GM18909 (cell line): Measurements from ENCODE around the gene BORCS8.
"Not testable (repeated sequence)": the region's sequence is repeated elsewhere in the genome, so short reads cannot be mapped to it uniquely, and the experiment has no call there.

Experiments
- ATAC-seq: cut with Tn5 transposase; IDR thresholded peaks from one replicate; pipeline ENCODE4 v1.9.1; 2021; ENCODE audit warnings: mild to moderate bottlenecking; ENCODE audit not compliant: unreplicated experiment, poor library complexity

BORCS8 gene

DNA sequence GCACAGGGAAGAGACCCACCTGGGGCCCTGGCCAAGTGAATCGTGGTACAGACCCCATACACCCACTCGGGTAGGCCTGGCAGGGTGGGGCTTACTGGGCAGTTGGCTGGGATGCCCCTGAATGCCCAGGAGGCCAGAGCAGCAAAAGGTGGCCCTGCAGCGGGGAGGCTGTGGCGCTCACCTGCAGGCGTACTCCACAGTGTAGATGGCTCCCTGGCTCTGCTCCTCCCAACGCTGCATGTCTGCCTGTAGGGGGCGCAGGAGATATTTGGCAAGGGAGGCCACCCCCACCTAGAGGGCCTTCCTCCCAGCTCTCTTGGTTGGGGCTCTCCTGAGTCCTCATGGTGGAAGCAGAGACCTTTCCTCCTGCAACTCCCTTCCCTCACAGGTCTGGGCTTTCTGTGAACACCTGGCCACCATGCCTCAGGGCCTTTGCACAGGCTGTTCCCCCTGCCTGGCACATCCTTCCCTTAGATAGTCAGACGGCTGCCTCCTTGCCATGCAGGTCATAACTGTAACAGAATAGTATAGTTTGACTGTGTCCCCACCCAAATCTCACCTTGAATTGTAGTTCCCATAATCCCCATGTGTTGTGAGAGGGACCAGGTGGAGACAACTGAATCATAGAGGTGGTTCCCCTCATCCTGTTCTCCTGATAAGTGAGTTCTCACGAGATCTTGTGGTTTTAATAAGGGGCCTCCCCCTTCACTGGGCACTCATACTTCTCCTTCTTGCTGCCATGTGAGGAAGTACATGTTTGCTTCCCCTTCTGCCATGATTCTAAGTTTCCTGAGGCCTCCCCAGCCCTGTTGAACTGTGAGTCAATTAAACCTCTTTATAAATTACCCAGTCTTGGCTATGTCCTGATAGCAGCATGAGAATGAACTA, 5.9 kb downstream of the BORCS8 start:
- ATAC-seq: no peak

DNA sequence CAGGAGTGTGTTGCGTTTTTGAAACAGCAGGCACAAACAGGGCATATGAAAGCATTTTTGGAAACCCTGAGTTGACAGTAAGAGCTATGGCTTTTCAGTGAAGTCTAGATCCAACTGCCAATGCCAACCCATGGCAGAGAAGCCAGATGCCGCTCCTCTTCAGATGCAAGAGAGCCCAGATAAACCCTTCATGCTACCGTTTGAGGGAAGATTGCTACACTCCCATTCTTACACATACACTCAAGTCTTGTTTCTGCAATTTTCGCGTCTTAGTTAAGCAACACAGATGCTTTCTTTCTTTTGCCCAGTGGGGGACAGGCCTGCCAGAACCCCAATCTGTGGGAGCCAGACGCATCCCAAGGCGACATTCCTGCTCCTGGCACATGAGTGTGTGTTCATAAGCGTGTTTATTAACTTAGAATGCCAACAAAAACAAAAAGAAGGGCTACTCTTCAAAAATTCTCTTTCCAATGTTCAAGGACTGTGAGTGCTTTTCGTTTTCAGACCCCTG, 10.4 kb downstream of the BORCS8 start:
- ATAC-seq: no peak

DNA sequence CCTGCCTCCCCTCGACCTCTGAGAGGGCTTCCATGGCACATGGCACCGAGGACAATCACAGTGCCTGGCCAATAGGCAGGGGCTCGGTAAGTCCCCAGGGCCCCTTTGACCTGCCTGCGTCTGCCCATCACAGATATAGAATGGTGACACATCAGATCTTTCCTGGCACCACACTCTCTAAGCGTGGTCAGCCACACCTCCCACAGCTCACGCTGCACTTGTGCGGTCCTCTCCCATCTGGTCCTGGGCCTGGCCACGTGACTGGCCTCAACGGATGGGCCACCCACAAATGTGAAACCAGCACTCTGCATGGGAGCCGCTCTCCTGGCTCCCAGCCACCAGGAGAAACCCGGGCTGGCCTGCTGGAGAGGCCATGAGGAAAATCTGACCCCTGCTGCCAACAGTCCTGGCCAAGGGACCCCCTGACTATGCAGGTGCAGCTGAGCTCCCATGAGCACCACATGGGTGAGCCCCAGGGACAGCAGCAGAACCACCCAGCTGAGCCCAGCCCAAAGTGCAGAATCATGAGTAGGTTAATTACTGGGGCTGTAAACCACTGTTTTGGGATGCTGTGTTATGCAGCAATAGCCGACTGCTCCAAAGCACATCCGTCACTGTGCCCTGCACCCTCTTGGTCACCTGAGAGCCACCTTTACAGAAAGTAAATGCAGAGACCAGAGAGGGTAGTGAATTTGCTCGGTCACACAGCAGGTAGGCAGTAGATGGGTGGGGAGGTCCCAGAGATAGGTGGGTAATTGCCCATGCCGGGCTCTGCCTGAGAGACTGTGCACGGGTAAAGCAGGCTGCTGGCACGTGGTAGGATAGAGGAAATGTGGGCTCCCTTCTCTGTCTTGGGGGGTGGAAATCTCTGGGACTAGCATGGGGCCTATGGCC, 12.2 kb downstream of the BORCS8 start:
- ATAC-seq: no peak

DNA sequence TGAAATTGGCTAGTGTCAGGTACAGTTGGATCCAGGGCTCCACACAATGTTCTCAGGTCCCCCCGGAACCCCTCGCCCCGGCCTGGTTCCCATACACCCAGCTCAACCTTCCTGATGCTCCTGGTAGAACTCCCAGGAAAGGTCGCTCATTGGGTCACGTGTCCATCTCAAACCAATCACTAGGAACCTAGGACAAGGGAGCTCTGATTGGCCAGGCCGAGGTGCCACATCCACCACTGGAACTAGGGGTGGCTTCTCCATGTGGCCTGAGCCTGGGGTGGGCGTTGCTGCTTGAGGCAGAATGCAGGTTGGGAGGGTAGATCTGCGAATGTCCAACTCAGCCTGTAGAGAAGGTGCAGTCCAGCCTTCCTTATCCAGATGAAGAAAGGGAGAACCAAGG, 15.0 kb downstream of the BORCS8 start:
- no peak for ATAC-seq

DNA sequence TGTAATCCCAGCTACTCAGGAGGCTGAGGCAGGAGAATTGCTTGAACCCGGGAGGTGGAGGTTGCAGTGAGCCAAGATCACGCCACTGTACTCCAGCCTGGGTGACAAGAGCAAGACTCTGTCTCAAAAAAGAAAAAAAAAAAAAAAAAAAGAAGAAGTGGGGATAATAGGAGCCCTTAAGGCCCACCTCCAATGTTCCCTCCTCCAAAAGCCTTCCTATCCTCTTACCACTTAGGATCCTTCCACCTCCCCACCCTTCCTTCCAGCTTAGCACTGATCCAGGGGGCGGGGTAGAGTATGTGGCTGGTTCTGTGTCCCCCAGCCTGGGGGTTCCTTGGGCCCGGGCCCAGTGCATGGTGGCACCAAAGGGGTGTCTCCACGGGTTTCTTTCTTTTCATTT, 18.7 kb downstream of the BORCS8 start:
- not testable (repeated sequence) for ATAC-seq

DNA sequence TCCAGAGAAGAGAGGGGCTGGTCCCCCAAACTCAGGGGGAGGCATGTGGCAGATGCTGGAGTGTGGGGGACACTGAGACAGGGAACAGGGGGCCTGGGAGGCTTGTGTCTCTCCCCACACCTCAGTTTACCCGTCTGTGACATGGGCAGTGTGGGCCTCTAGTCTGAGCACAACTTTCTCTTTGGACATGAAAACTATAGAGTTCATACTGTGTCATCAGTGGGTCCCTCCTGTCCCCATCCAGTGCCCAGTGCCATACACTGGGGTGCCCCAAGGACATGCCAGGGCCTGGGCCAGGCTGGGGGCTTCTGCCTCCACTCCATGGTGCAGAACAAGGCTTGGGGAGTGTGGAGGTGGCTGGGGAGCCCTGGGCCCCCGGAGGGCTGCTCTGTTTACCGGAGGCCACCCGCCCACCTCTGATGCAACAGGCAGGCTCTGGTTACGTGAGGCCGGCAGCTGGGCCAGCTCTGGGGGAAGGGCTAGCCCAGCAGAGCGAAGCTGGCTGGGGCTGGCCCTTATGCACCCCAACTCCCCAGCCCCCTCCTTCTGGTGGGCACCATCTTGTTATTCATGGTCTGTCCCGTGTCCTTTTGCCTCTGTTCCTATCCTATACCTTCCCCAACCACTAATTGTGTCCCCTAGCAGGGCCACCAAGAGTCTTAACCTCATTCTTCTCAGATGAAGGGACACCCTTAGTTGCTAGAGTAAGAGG, 20.0 kb downstream of the BORCS8 start:
- no peak for ATAC-seq

DNA sequence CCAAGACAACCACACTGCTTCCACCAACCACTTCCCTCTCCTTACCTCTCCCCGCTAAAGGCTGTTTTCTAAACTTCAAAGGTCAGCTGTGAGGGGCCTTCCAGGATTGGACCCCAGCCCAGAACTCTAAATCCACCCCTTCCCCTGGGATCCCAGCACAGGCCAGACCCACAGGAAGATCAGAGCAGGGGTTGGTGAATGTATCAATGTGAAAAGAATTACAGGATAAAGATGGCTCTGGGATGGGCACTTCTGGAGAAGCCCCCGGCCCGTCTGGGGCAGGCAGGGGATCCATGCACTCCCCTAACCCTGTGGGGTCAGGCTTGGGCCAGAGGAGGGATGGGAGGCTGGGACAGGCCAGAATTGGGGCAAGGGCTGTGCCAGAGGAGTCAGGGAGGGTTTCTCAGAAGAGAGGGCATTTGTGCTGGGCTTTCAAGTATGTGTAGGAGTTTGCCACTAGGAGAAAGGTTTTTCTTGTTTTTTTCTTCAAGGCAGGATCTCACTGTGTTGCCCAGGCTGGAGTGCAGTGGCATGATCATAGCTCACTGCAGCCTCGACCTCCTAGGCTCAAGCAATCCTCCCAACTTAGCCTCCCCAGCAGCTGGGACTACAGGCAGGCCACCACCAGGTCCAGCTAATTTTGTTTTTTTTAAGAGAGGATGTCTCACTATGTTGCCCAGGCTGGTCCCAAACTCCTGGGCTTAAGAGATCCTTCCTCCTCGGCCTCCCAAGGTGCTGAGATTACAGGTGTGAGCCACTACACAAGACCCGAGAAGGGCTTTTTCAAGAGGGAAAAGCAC, 20.9 kb downstream of the BORCS8 start:
- no peak for ATAC-seq

DNA sequence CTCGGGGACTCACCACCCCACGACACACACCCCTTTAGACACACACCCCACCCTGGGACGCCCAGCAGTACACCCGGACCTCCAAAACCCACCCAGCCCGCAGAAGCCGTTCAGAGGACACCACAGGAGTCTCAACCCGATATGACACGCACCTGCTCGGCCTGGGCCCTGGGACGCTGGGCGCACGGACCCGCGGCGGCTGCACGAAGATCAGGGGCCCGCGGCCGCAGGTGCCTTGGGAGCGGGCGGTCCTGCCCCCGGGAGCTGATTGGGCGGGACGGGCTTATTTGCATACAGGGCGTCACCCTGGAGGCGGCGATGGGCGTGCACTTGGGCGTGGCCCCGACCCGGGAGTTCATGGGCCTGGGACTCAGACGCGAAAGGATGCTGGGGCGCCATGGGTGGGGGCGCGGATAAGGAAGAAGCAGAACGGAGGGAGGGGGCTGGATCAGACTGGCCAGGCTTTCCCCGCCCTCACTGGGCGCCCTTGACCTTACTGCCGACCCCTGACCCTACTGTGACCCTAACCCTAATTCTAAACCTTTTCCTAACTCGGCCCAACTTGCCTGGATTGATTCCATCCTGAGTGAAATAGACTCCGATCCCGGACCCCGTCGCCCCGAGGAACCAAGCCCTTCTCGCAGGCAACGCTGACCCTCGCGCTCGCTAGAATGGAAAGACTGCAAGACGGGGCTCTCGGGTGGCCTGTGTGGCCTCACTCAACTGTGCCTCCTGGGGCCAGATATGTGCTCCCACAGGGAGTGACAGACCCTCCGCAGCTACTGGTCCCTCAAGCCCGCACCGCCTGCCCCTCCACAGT, 21.7 kb downstream of the BORCS8 start, which contains the start of gene MEF2B:
Gene MEF2B (minus strand): TSS at position 211 of the 820 bp plus-strand sequence. CDS start 19,528 bp downstream, outside the sequence.
- peak; percentile 88 for ATAC-seq

DNA sequence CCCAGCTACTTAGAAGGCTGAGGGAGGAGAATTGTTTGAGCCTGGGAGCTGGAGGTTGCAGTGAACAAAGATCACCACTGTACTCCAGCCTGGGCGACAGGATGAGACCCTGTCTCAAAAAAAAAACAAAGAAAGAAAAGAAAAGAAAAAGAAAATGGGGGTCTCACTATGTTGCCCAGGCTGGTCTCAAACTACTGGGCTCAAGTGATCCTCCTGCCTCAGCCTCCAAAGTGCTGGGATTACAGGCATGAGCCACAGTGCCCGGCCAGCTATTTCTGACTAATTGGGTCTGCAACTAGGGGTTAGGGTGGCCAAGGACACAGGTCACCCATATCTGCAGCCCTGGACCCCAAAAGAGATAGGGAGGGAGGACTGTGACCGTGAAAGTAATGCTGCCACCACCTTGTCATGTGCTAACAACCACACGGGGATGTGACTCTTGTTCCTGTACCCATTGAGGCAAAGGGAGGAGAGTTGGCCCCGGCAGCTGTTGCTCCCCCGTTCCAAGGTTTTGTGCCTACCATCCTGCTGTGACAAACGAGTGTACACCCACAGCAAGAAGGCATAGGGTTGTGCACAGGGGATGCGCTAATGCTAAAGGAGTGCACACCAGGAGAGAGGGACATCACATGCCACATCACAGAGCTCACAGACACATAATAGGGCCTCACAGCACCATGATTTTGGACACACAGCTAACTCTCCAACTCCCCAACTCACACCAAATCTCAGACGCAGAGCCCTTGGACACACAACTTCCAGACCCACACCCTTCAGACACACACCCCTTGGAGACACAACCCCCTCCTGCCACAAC, 22.5 kb downstream of the BORCS8 start:
- ATAC-seq: peak; percentile 4

DNA sequence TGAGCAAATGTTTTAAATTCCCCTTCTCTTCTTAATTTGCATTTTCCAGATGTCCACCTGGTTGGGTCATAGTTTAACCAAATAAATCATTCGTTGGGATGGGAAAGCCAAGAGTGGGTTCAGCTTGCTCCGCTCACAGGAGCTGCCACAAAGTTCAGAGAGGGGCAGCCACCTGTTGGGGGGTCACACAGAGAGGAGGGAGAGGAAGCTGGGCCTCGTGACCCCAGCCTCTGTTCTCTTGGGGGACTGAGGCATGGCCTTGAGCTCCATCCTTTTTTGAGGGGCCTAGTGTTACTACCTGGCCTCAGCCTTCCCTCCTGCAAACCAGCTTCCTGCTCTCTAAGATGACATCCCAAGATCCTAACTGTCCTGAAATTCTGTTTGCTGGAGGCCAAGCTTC, 24.3 kb downstream of the BORCS8 start:
- no peak for ATAC-seq

DNA sequence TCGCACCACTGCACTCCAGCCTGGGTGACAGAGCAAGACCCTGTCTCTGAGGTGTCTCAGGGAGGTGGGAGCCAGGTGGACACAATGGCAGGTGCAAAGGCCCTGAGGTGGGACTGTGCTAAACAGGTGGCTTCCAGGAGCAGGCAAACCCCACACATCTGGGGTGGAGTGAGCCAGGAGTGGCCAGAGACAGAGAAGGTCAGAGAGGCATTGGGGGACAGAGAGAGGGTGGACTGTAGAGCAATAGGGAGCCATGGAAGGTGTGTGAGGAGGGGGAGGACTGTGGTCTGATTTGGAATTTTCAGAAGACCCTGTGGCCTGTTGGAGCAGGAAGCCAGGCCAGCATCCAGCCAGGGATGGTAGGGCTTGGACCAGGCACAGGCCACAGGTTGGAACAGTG, 26.6 kb downstream of the BORCS8 start:
- ATAC-seq: no peak

DNA sequence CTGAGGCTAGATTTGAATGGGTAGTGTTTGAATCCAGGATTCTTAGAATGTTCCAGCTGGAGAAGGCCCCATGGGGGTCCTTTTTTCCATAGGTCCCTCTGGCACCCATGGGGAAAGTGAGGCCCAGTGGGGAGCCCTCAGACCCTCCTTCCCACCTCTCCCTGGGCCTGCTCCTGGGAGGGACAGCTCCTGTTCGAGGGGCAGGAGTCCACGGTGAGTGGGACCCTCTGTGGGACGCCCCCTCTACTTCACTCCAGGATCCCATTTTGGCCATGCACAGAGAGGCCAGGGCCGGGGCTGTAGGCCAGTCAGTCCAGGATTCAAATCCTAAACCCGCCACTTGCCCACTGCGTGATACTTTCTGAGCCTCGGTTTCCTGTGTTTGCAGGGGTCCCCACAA, 29.5 kb downstream of the BORCS8 start:
- ATAC-seq: no peak

DNA sequence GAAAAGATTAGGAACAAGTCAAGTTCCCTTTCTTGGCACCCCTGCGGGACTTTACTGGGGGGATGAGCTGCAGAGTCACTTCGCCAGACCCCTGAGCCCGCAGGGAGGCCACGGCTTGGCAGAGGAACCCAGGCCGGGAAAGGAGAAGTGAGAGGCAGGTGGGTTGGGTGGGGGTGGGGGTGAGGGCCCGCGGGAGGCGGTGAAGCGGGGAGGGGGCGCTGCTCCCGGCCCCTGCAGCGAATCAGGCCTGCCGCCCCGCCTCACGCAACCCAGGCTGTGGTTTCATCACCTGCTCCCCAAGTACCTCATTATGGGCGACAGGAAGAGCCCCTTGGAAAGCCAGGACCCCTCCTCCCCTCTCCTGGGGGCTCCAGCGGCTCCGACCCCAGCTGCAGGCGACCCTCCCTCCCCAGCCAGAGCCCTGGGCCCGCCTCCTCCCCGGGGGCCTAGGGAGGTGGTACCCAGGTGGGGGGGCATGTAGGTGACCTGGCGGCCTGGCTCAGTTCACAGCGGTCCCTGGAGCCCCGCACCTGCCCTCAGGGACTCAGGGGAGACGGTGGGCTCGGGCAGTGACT, 31.4 kb downstream of the BORCS8 start:
- no peak for ATAC-seq

DNA sequence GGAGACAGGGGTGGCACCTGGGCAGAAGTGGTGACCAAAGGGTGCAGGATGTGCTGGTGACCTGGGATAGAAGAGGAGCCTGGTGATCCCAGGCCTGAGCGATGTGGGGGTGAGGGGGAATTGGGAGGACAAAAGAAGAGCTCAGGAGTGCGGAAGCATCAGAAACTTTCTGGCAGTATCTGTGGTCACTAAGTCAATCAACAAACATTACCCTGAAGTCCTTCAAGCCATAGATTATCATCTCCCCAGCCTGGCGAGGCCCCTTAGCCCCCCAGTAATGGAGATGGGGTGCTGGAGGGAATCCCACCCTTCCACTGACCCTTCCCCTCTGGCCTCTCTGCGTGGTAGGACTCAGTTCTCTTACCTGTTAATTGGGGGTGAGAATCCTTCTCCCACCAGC, 32.4 kb downstream of the BORCS8 start:
- ATAC-seq: no peak

DNA sequence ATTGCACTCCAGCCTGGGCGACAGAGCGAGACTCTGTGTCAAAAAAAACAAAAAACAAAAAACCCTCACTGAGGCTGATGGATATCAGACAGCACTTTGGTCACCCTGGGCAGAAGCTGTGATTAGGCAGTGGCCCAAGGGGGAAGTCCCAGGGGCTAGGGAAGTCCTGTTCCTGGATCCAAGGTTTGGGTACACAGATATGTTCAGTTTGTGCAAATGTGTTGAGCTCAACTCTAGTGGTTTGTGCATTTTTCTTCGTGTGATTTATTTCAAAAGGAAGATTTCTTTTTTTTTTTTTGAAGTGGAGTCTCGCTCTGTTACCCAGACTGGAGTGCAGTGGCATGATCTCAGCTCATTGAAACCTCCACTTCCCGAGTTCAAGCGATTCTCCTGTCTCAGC, 34.1 kb downstream of the BORCS8 start:
- no peak for ATAC-seq

DNA sequence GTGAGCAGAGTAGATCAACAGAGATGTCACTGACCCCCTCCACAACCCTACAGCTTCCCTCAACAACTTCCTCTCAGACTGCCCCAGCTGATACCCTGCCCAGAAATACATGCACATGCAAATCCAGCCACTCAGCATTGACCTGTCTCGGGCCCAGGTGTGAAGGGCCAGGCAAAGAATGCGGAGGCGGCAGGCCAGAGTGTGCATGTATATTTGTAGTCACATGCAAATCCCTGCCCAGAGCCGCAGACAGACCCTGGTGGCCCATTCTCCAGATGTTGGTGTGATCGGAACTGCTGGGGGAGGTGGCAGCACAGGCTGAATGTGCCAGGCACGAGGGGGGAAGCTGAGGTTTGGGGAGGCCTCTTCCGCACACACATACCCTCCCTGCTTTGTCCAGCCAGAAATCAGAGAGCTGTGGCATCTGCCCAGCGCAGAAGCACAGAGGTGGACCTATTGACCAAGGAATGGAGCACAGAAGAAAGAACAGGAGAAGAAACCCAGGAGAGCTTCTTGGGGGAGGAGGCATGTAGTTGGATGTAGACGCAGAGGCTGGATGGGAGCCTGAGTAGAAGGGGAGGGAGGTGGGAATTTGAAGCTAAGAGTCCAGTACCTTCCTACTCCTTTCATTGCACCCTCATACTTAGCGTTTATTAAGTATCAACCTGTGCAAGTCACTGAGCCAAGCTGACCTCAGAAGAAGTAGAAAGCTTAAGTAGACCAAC, 36.3 kb downstream of the BORCS8 start:
- peak; percentile 77 for ATAC-seq
